Measurements from ENCODE around the gene CA10.

CA10 gene

GRCh38 chr17:51646539-51646938 is 512.0 kb downstream of the CA10 start:
- DNase-seq (ENCODE audit: low read depth) = no peak

- DNase-seq (ENCODE audit: low read depth) = no peak
These were observed 513.5 kb downstream of the CA10 start for GRCh38 chr17:51645056-51645455.

- no peak for DNase-seq (ENCODE audit: low read depth)
These were observed 514.6 kb downstream of the CA10 start for GRCh38 chr17:51643702-51644490.

GRCh38 chr17:51642029-51642428 is 516.5 kb downstream of the CA10 start:
- DNase-seq (ENCODE audit: low read depth) = no peak

GRCh38 chr17:51640108-51640622 is 518.3 kb downstream of the CA10 start:
- DNase-seq (ENCODE audit: low read depth) = no peak

GRCh38 chr17:51638971-51639370 is 519.5 kb downstream of the CA10 start:
- no peak for DNase-seq (ENCODE audit: low read depth)

- DNase-seq (ENCODE audit: low read depth) = no peak
These were observed 522.2 kb downstream of the CA10 start for GRCh38 chr17:51636291-51636690.

- no peak for DNase-seq (ENCODE audit: low read depth)
These were observed 528.3 kb downstream of the CA10 start for GRCh38 chr17:51630101-51630671.

GRCh38 chr17:51629232-51629631 is 529.3 kb downstream of the CA10 start:
- no peak for DNase-seq (ENCODE audit: low read depth)

GRCh38 chr17:51627779-51628178 is 530.7 kb downstream of the CA10 start:
- no peak for DNase-seq (ENCODE audit: low read depth)

- DNase-seq (ENCODE audit: low read depth) = no peak
These were observed 540.0 kb downstream of the CA10 start for GRCh38 chr17:51618476-51618875.

GRCh38 chr17:51617986-51618385 is 540.5 kb downstream of the CA10 start:
- DNase-seq (ENCODE audit: low read depth) = no peak

GRCh38 chr17:51613255-51613654 is 545.3 kb downstream of the CA10 start:
- DNase-seq (ENCODE audit: low read depth) = no peak

- DNase-seq (ENCODE audit: low read depth) = no peak
These were observed 545.8 kb downstream of the CA10 start for GRCh38 chr17:51612692-51613091.

GRCh38 chr17:51611585-51611984 is 546.9 kb downstream of the CA10 start:
- no peak for DNase-seq (ENCODE audit: low read depth)

GRCh38 chr17:51610834-51611233 is 547.7 kb downstream of the CA10 start:
- DNase-seq (ENCODE audit: low read depth) = no peak

- no peak for DNase-seq (ENCODE audit: low read depth)
These were observed 548.4 kb downstream of the CA10 start for GRCh38 chr17:51610155-51610554.

- DNase-seq (ENCODE audit: low read depth) = no peak
These were observed 550.1 kb downstream of the CA10 start for GRCh38 chr17:51608251-51608933.

GRCh38 chr17:51607512-51607911 is 551.0 kb downstream of the CA10 start:
- DNase-seq (ENCODE audit: low read depth) = no peak

GRCh38 chr17:51604299-51605020 is 554.1 kb downstream of the CA10 start:
- DNase-seq (ENCODE audit: low read depth) = no peak

GRCh38 chr17:51601622-51602261 is 556.8 kb downstream of the CA10 start:
- no peak for DNase-seq (ENCODE audit: low read depth)

GRCh38 chr17:51598824-51599223 is 559.7 kb downstream of the CA10 start:
- DNase-seq (ENCODE audit: low read depth) = no peak
